PC-3 (cell line): ENCODE data around the gene SCN4B. TPM values are rescaled to one million over a fixed set of nuclear protein-coding genes. Genes with fewer than 3 reads are reported as not detected.

ENCODE experiments used
- ATAC-seq: fragments of 200-7000 bp; cut with Tn5 transposase; 2 replicates; pipeline ENCODE4 v1.9.1; 2020; ENCODE audit warnings: mild to moderate bottlenecking, moderate library complexity
- BruUV-seq: library from RNA; stranded (reverse); fragments of 400-500 nt; replicated peaks from 2 replicates; lab custom pipeline; 2021; lab: Mats Ljungman, UMichigan
- CTCF ChIA-PET: fragments of 300-600 bp; sonication (Branson Sonifier 250); formaldehyde crosslinking; loops from one replicate; lab custom pipeline; 2022; ENCODE audit warnings: antibody characterized with exemption; lab: Charles Lee
- POLR2A ChIA-PET: fragments of 300-600 bp; sonication (Branson Sonifier 250); formaldehyde crosslinking; loops from one replicate; lab custom pipeline; 2022; ENCODE audit warnings: antibody characterized with exemption; ENCODE audit not compliant: unreplicated experiment; lab: Charles Lee
- DNase-seq: peaks from one replicate; pipeline ENCODE4 v3.0.0-alpha.2; 2015
- H2AFZ ChIP-seq: fragments of 300-600 bp; sonication (generic); 2 replicates; pipeline ENCODE4 v1.6.0; 2016; ENCODE audit warnings: antibody characterized with exemption, low read length
- H3F3A ChIP-seq: fragments of 300-600 bp; sonication (generic); one replicate; pipeline ENCODE4 v1.6.0; 2017; ENCODE audit warnings: antibody characterized with exemption, low read length, control low read depth, mild to moderate bottlenecking; ENCODE audit not compliant: unreplicated experiment
- H3K27ac ChIP-seq: fragments of 300-600 bp; sonication (generic); 2 replicates; pipeline ENCODE4 v1.5.1; 2016; ENCODE audit warnings: mild to moderate bottlenecking, low read length
- H3K27me3 ChIP-seq: fragments of 300-600 bp; sonication (generic); 2 replicates; pipeline ENCODE4 v1.6.1; 2016; ENCODE audit warnings: low read length, mixed read lengths
- H3K36me3 ChIP-seq: fragments of 300-600 bp; sonication (generic); 2 replicates; pipeline ENCODE4 v1.6.1; 2016; ENCODE audit warnings: low read depth, mixed run types, low read length, mixed read lengths
- H3K4me1 ChIP-seq: fragments of 300-600 bp; sonication (generic); 2 replicates; pipeline ENCODE4 v1.5.1; 2016; ENCODE audit warnings: low read length; ENCODE audit not compliant: insufficient read depth
- H3K4me2 ChIP-seq: fragments of 300-600 bp; sonication (generic); 2 replicates; pipeline ENCODE4 v1.6.0; 2016; ENCODE audit warnings: low read length
- H3K4me3 ChIP-seq: fragments of 300-600 bp; sonication (generic); 2 replicates; pipeline ENCODE4 v1.5.1; 2016; ENCODE audit warnings: mild to moderate bottlenecking, low read length, mixed read lengths
- H3K79me2 ChIP-seq: fragments of 300-600 bp; sonication (generic); 2 replicates; pipeline ENCODE4 v1.6.1; 2017; ENCODE audit warnings: low read length, mixed read lengths
- H3K9ac ChIP-seq: fragments of 300-600 bp; sonication (generic); 2 replicates; pipeline ENCODE4 v1.6.0; 2016; ENCODE audit warnings: mild to moderate bottlenecking, low read length
- H3K9me2 ChIP-seq: fragments of 300-600 bp; sonication (generic); replicated peaks from 2 replicates; pipeline ENCODE4 v1.6.1; 2016; ENCODE audit warnings: mixed run types, low read length, mixed read lengths
- H3K9me3 ChIP-seq: fragments of 300-600 bp; sonication (generic); 2 replicates; pipeline ENCODE4 v1.6.1; 2016; ENCODE audit warnings: low read length, mixed read lengths
- H4K20me1 ChIP-seq: fragments of 300-600 bp; sonication (generic); 2 replicates; pipeline ENCODE4 v1.6.1; 2016; ENCODE audit warnings: low read length, mixed read lengths
- EZH2 ChIP-seq: fragments of 300-600 bp; sonication (generic); IDR thresholded peaks from one replicate; pipeline ENCODE4 v1.6.1; 2017; ENCODE audit warnings: antibody characterized with exemption, mild to moderate bottlenecking, low read length; ENCODE audit not compliant: unreplicated experiment
- EZH2phosphoT487 ChIP-seq: fragments of 300-600 bp; sonication (generic); IDR thresholded peaks from 2 replicates; pipeline ENCODE4 v1.6.1; 2018; ENCODE audit warnings: mild to moderate bottlenecking, antibody characterized with exemption, low read length, borderline replicate concordance
- intact Hi-C: fragments of 100-400 bp; cut with micrococcal nuclease; formaldehyde crosslinking; loops from 2 replicates; pipeline ENCODE4 v1.9.0; 2023
- total RNA-seq: library from RNA; depleted of rRNA; stranded (reverse); fragments of >200 nt; gene quantifications from 2 replicates; pipeline ENCODE4 v1.2.3, GENCODE V29; 2014
- TF ChIP-seq, protein P1 (sequence below): fragments of 300-600 bp; sonication (generic); conservative IDR thresholded peaks from 2 replicates; pipeline ENCODE4 v1.5.1; 2017; ENCODE audit warnings: antibody characterized with exemption, low read depth, mild to moderate bottlenecking, low read length

The SCN4B gene
- total RNA-seq, 1 experiment from 2014 or later = not detected

DNA sequence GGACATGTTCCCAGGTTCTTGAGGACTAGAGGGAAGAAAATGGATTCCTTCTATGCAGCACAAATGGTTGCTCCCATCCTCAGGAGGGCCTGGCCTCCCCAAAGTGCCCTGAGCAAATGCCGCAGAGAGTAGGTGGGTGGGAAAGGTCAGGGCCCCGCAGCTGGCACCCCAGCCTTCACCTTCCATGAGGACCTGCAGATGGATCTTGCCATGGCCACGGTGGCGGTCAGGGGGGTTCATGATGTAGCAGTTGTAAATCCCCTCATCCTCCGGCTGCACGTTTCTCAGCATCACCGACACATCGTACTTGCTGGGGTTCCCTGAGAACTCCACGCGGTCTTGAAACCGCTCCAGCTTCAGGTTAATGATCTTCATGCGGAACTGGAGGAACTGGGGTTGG is 15.3 kb upstream of the SCN4B start:
- Histone ChIP-seq H3K9me2 (no peaks in the 10 kb centered on the region), H3K9me3 (no peaks in the 10 kb centered on the region), H3K4me1 (no peaks in the 10 kb centered on the region), H3K4me3 (no peak overlapping the region), H3K79me2 (no peaks in the 10 kb centered on the region), H4K20me1 (no peaks in the 10 kb centered on the region), H3K36me3 (no peaks in the 10 kb centered on the region), H3K9ac (no peak overlapping the region), H3K4me2 (no peak overlapping the region), H2AFZ (no peak overlapping the region), H3K27me3 (peaks cover 53% of the 10 kb centered on the region), H3F3A (no peaks in the 10 kb centered on the region), H3K27ac (no peak overlapping the region)
- TF ChIP-seq EZH2 (no peak), EZH2phosphoT487 (no peak)
- TF ChIP-seq, protein P1, sequence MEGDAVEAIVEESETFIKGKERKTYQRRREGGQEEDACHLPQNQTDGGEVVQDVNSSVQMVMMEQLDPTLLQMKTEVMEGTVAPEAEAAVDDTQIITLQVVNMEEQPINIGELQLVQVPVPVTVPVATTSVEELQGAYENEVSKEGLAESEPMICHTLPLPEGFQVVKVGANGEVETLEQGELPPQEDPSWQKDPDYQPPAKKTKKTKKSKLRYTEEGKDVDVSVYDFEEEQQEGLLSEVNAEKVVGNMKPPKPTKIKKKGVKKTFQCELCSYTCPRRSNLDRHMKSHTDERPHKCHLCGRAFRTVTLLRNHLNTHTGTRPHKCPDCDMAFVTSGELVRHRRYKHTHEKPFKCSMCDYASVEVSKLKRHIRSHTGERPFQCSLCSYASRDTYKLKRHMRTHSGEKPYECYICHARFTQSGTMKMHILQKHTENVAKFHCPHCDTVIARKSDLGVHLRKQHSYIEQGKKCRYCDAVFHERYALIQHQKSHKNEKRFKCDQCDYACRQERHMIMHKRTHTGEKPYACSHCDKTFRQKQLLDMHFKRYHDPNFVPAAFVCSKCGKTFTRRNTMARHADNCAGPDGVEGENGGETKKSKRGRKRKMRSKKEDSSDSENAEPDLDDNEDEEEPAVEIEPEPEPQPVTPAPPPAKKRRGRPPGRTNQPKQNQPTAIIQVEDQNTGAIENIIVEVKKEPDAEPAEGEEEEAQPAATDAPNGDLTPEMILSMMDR = no peak
- ChIA-PET CTCF (no interaction called here), POLR2A (no interaction called here)
- DNase-seq (no peak), ATAC-seq (no peak)
- BruUV-seq = no TSS peak
- intact Hi-C loops = no loop called here

DNA sequence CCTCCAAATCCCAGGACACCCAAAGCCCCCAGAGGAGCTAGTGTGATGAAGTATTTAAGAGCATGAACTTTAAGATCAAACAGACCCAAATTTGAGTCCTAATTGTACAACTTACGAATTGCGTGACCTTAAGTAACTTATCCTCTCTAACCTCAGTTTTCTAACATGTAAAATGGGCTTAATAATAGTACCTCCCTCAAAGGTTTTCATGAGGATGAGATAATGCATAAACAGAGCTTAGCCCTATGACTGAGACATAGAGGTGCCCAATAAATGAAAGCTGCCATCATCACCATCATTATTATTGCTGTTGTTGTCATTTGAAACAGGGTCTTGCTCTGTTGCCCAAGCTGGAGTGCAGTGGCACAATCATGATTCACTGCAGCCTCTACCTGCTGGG is 14.6 kb upstream of the SCN4B start:
- peaks cover 59% of the 10 kb centered on the region for H3K27me3 ChIP-seq
- intact Hi-C loops = no loop called here
- no peak overlapping the region for H3K9ac ChIP-seq
- H3F3A ChIP-seq = no peaks in the 10 kb centered on the region
- H3K9me2 ChIP-seq = no peaks in the 10 kb centered on the region
- H3K9me3 ChIP-seq = no peaks in the 10 kb centered on the region
- H2AFZ ChIP-seq = no peak overlapping the region
- no TSS peak for BruUV-seq
- no peak overlapping the region for H3K27ac ChIP-seq
- H4K20me1 ChIP-seq = no peaks in the 10 kb centered on the region
- no peaks in the 10 kb centered on the region for H3K79me2 ChIP-seq
- ATAC-seq = no peak
- H3K4me3 ChIP-seq = no peak overlapping the region
- TF ChIP-seq, protein P1 = no peak
- no peak for TF ChIP-seq EZH2
- TF ChIP-seq EZH2phosphoT487 = no peak
- ChIA-PET CTCF (no interaction called here), POLR2A (no interaction called here)
- H3K4me2 ChIP-seq = no peak overlapping the region
- DNase-seq = no peak
- H3K36me3 ChIP-seq = no peaks in the 10 kb centered on the region
- no peaks in the 10 kb centered on the region for H3K4me1 ChIP-seq

- Histone ChIP-seq H3K27ac (no peak overlapping the region), H3K9ac (no peak overlapping the region), H3K9me3 (no peaks in the 10 kb centered on the region), H3K4me3 (no peak overlapping the region), H4K20me1 (no peaks in the 10 kb centered on the region), H3K4me1 (no peaks in the 10 kb centered on the region), H3K27me3 (peaks cover 65% of the 10 kb centered on the region), H3K79me2 (no peaks in the 10 kb centered on the region), H3K9me2 (no peaks in the 10 kb centered on the region), H3K4me2 (no peak overlapping the region), H2AFZ (no peak overlapping the region), H3F3A (no peaks in the 10 kb centered on the region), H3K36me3 (no peaks in the 10 kb centered on the region)
- CTCF ChIA-PET = no interaction called here
- POLR2A ChIA-PET = no interaction called here
- ATAC-seq (no peak), DNase-seq (no peak)
- intact Hi-C loops = no loop called here
- BruUV-seq = no TSS peak
- TF ChIP-seq EZH2 (no peak), EZH2phosphoT487 (no peak)
- TF ChIP-seq, protein P1 = no peak
These were observed 14.0 kb upstream of the SCN4B start for GRCh38 chr11:118166641-118167040.
